ENCODE measurements around the gene KRTAP5-3.
"Not testable (repeated sequence)": the region's sequence is repeated elsewhere in the genome, so short reads cannot be mapped to it uniquely, and the experiment has no call there.

KRTAP5-3 gene

DNA sequence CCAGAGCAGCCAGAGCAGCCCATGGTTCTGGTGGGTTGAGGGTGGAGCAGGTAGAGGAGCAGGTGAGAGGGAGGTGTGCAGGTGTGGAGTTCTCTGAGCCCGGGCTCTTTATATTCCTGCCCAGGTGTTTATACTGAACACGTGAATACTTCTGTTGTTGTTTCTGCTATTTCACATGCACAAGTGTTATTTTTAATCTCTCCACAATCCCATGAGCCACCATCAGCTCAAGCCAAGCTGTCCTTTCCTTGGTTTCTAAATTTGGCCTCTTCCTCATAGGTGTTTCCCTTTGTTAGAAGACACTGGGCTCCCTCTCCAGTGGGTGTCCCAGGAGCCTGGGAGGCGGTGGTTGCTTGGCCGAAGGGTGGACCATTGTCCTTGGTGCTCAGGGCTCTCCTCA is at the start of gene KRTAP5-3:
Gene KRTAP5-3 (minus strand): TSS at position 101 of the 400 bp plus-strand sequence. CDS start 78 bp downstream, at position 23.
- DNase-seq, result no peak

GRCh38 chr11:1656670-1657069 is 48.4 kb upstream of the KRTAP5-3 start:
- DNase-seq, result no peak

DNA sequence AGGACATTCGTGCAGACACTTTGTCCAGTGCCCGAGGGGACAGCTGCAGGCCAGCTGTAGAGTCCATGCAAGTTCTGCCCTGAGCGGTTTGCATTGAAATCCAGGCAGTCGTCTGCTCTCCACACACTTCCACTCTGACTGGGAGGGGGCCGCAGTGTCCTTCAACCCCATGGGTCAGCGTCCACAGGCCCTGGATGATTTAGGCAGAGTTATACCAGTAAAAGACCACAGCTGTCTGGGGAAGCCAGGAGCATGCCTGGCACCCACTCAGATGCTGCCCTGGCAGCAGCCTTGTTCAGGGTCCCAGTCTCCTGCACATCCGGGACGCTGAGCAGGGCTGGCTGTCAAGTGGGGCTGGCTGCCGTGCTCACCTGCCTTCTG is 47.8 kb upstream of the KRTAP5-3 start:
- DNase-seq, result no peak

- no peak for DNase-seq
These were observed 47.2 kb upstream of the KRTAP5-3 start for GRCh38 chr11:1655168-1656060.

DNA sequence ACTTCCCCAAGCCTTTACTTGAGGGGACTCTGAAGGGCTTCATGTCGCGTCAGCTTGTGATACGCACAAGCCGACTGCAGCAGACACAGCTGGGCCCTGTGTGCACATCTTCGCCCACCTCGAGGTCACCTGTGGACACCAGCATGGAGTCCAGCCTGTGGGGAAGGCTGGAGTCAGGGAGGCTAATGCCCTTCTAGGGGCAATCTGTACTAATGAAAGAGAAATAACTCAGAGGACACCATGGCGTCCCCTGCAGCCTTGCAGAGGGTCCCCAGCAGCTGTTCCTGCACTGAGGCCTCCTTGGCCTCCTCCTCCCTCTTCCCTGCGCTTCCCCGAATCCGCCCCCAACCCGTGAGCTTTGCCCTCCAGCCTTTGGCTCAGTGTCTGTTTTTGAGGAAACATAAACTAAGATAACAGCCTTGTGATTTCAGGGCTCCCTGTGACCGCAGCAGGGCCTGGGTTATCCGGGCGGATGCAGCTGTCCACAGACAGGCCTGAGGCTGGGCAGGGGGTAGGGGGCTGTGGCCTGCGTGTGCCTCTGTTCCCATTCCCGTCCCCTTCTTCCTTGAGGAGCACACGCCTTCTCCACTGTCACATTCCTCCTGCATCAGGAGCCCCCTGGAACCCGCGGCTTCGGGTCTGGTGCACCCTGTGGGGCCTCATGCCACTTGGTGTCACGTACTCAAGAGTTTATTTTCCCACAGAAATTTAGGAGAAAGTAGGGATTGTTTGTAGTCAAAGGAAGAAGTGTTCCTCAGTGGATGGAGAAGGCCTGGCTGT is 46.3 kb upstream of the KRTAP5-3 start:
- no peak for DNase-seq

DNA sequence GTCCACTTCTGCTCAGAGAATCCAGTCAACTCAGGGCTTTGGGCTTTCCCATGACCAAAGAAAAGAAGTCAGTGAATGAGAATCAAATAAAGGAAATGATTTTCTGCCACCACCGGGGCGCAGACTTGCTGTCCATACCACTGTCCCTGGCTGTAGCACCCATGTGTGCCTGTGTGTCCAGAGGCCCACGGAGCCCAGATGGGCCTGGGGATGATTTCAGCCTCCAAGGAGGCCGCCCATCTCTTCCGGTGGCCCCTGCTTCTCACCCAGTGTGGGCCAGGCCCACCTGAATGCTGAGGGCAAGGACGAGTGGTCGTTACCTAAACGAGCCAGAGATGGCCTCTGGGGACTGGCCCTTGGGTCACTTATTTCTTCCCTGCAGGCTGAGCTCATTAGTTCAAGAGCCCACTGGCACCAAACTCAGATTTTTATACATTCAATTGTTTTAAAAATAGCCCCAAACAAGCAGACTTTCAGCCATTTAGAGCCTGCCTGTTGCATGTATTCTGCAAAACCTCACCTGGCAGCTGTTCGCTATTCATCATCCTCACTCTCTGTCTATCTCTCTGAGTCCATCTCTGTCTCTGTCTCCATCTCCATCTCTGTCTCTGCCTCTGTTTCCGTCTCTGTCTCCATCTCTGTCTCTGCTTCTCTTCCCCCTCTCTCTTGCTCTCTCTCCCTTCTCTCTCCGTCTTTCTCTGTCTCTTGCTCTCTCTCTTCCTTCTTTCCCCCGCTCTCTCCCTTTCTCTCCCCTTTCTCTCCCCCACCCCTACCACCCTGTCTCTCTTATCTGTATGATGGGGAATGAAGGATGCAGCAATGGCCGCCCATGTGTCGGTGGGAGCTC is 45.5 kb upstream of the KRTAP5-3 start:
- no peak for DNase-seq

DNA sequence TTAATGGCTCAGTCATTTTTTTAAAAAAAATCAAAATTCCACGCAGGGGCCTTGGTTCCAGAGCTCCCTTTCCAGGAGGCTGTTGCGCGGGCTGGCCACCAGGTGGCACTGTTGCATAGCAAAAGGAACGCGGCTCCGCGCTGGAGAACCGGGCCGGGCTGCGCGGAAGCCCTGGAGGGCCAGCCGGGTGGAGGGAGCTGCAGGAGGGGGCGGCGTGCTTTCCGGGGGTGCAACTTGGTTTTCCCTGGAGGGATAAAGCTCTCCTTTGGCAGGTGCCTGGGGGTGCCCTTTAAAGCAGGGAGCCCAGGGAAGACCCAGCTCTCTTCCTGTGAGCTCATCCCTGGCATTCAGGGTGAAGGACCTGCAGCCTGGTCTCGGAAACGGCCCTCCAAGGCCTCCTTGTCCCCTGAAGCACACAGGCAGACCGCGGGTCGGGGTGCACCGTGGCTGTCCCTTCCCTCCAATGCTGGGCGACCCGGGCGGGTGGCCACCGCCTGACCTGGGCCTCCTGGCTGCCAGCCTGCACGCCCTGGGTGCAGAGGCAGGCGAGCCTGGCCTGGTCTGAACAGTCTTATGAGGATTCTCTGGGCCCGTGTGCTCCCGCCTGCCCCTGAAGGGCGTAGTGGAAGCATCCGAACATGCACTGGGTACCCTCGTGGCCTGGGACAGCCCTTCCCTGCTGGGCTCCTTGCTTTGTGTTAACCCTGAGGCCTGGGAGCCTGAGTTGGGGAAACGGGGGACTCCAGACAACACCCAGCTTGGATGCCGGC is 44.7 kb upstream of the KRTAP5-3 start:
- peak; percentile 61 to 70 (median 66) for DNase-seq

- no peak for DNase-seq
These were observed 44.1 kb upstream of the KRTAP5-3 start for GRCh38 chr11:1652442-1652770.

DNA sequence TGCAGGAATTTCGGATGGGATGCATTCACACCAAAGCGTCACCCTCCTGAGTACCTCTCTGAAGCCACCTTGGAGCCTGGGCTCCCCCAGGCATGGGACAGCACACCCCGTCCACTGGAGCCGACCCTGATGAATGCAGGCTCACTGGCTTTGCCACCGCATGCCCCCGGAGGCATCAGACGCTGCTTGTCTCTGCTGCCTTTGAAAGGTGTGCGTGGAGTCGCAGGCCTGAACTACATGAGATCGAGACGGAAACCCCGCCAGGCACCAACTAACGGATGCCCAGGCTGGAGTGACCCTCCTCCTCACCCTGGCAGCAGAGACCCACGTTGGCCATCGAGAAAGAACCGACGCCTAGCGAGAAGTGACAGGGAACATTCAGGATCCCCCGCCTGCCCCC is 43.8 kb upstream of the KRTAP5-3 start:
- DNase-seq, result no peak

GRCh38 chr11:1651411-1651980 is 43.2 kb upstream of the KRTAP5-3 start:
- DNase-seq, result no peak

GRCh38 chr11:1650918-1651262 is 42.6 kb upstream of the KRTAP5-3 start:
- no peak for DNase-seq

- no peak for DNase-seq
These were observed 42.0 kb upstream of the KRTAP5-3 start for GRCh38 chr11:1650034-1650917.

- DNase-seq, result no peak
These were observed 40.6 kb upstream of the KRTAP5-3 start for GRCh38 chr11:1648653-1649420.

- DNase-seq, result no peak
These were observed 39.8 kb upstream of the KRTAP5-3 start for GRCh38 chr11:1647901-1648652.

DNA sequence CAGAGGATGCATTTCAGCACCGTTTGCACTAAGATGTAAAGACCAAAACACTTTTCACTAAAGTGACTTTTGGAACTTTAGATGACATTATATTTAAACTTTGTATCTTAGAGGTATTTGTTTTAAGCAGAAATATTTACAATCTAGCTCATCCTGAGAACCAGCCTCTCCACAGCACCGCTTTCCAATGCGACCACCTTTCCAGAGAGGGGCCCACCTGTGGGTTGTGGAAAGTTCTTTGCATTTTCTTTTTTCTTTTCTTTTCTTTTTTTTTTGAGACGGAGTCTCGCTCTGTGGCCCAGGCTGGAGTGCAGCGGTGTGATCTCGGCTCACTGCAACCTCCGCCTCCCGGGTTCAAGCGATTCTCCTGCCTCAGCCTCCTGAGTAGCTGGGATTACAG is 38.3 kb upstream of the KRTAP5-3 start:
- DNase-seq, result not testable (repeated sequence)

DNA sequence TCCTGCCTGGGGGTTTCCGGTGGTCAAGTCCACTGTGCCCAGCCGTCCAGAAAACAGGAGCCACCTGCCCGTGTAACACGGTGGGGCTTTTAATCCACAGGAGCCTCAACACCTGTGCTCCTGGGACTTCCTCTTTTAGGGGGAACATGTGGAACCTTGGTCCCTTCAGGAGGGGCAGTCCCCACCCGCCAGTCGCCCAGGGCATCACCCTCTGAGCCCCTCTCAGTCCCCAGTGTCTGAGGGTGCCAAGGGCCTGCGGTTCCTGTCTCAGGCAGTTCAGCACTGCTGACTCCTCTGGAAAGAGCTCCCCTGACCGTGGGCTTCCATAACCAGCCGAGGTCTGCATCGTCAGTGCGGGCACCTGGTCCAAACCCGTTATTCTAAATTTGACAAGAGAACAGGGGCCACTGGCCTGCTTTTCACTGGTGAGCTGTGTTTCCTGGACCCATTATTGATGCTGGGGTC is 37.1 kb upstream of the KRTAP5-3 start:
- no peak for DNase-seq

DNA sequence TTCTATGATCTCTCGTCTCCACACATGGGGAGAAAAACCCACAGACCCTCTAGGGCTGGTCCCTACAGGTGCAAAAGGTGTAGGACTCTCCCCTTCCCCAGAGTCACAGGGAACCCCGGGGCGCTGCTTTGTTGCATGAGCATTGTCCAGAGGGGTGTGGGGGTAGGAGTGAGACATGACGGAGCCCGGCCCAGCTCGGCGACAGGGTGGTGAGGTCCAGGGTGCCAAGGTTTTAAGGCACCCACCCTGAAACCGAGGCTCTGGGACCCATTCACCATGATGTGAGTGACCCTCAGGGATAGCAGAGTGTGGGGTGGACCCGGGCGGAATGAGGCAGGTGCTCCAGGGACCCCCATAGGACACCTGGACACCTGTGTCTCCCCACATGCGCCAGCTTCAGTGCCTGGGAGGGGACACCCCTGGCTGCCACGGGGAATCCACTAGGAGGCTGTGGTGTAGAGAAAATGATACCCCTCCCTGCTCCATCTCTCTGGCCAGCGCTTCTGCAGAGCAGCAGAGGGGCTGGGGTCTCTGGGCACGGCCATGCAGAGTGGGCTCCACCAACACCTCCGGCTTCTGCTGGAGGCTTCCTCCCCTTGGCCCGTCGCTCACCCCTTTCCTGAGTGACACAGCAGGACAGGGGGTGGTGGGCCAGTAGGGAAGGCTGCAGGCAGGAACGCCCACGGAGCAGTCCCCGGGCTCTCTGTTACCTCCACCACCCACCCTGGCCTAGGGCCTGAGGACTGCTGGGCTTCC is 36.5 kb upstream of the KRTAP5-3 start:
- DNase-seq, result no peak

DNA sequence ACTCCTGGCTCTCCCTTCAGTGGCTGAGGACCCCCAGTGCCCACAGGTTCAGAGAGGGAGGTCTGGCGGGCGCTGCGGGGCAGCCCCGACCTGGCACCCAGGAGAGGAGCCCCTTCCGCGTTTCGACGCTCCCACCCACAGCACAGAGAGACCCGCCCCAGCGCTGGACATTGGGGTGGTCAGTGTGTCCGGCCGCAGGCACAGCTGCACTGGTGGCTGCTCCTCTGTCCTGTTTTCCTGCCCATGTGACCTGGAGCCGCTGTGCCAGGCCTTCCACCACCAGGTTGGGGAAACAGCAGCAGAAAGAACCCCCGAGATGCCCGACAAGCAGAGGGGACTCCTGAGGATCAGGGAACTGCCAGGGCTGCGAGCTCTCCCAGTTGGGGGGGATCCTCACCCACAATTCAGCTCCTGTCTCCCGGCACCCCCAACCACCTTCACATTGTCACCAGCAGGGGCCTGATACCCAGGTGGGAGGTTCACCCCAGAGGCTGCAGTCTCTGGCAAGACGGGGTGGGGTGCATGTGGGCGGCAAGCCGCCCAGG is 35.0 kb upstream of the KRTAP5-3 start:
- DNase-seq, result no peak

Data from activated CD4-positive, CD25-positive, alpha-beta regulatory T cell (primary cell).